CD4-positive, alpha-beta T cell treated with Interleukin-1 beta for 1 hour (primary cell): ENCODE data around the gene SLC12A9.
A peak's percentile ranks its signal among the peaks of the same experiment; 100 is the strongest.

ENCODE experiments used
- DNase-seq, 2 donors: peaks; one replicate each; pipeline ENCODE4 v3.0.0-alpha.2; 2020 to 2022

SLC12A9 gene

DNA sequence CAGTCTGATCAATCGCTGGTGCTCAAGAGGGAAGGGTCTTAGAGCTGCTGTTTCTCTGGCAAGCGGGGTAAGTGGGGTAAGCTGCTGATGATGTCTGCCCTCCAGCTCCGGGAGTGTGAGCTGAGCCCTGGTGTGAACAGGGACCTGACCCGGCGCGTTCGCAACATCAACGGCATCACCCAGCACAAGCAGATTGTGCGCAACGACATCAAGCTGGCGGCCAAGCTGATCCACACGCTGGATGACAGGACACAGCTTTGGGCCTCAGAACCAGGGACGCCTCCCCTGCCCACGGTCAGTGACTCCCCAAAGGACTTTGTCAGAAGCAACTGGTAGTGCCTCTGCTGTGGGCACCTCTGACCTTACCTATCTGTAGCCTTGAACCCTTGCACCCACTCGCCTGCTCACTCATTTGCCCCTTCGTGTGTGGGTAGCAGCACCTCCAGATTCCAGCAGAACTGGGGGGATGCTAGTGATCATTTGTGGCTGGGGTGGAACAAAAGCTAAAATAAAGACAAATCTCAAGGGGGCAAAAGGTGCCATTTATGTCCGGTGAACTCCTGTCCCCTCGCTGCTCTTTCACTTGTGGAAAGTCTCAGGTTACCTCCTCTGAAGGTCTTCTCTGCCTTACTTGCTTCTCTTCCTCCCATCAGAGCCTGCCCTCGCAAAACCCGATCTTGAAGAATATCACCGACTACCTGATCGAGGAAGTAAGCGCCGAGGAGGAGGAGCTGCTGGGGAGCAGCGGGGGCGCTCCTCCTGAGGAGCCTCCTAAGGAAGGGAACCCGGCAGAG, 33.8 kb downstream of the SLC12A9 start:
- DNase-seq, result no peak

- DNase-seq, result peak in 1 of 2 donors; percentile 35
These were observed 34.5 kb downstream of the SLC12A9 start for GRCh38 chr7:100886936-100887515.

- DNase-seq, result peak; percentile 74 to 80
These were observed 35.2 kb downstream of the SLC12A9 start for GRCh38 chr7:100887516-100888290.

DNA sequence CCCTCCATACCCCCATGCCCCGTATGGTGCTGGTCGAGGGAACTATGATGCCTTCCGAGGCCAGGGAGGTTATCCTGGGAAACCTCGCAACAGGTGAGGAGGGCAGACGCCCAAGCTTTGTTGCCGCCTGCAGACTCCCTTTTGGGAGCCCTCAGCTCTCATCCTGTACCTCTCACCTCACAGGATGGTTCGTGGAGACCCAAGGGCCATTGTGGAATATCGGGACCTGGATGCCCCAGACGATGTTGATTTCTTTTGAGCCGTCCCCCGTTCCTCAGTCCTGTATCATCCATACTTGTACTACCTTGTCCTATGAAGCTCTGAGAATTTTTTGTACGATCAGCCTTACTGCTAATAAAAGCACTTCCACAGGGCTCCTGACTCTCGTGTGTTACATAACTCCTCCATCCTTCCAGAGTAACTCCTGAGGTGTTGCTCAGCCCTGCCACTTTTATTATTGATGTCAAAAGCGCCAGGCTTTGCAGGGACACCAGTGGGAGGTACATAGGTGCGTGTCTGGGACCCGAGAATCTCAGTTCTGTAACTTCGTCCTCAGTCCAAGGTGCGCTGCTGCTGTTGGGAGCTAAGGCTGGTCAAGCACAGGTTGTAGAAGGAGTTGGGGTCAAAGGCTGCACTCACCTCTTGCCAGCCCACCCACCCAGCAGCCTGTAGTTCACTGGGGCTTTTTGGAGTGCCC, 35.9 kb downstream of the SLC12A9 start:
- no peak for DNase-seq

DNA sequence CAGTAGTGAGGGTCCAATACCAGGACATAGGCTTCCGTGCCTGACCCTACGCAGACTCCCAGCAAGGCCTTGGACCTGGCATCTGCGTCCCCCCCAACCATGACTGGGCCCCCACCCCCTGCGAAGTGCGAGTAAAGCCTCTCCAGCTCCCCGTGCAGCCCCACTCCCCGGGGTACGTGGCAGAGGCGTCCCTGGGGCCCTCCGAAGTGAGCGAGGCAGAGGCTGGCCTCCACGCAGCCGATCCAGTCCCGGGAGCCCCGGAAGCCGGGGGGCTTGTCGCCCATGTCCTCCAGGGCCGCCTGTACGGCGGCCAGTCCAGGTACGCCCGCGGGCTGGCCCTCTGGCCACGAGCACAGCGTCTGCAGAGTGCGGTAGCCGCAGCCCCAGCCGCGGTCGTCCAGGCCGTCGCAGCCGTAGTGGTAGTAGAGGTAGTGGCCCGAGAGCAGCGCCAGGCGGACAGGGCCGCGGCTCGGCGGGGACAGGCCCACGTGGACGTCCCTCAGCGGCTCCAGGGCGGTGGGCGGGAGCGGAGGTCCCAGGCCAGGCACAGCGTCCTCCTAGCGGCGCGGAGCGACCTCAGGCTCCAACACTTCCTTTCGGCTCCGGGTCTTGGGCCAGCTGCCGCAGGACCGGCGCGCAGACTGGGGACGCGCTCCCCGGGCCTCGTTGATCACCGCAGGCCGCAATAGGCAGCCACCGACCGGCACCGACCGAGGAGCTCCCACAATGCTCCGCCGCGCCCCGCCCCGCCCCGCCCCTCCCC, 36.7 kb downstream of the SLC12A9 start, which contains the start of gene UFSP1:
TSS of gene UFSP1 (minus strand) at position 728 of the 763 bp plus-strand sequence. CDS start at position 284, 444 bp downstream.
- no peak for DNase-seq

DNA sequence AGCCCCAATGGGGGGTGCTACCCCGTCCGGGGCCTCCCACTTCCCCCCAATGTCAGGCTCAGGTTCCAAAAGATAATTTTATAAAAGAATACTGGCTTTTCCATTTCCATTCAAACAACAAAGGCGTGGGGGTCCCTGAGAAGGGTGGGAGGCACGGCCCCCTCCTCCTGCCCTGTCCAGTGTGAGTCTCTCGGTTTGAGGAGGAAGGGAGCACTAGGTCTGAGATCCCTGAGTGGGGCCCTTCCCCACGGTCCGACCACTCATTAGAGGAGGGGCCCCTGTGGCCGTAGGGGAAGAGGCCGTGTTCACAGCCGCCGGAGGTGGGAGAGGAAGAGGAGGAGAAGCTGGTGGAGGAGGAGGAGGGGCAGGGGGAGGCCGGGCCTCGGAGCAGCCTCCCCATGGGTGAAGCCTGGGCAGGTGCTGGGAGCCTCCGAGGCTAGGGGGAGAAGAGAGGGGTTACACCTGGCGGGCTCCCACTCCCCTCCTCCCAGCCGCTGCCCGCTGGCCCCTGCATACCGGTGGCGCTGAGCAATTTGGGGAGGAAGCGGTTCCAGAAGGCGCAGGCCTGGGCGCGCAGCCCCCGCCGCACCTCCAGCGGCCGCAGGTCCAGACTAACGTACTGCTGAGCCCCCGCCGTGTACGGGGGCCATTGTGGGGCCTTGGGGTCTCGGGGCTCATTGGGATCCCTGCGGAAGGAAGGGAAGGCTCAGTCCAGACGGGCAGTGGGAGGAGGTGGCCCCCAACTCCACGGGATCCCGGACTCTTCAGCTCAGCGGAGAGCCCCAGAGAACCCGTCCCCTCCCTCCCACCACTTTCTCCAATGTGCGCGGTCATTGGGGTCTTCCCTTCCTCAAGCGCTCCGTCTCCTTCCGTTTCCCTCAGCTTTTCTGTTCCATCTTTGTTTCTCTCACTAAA, 38.4 kb downstream of the SLC12A9 start:
- DNase-seq, result no peak

GRCh38 chr7:100891568-100892247, 39.2 kb downstream of the SLC12A9 start:
- no peak for DNase-seq

DNA sequence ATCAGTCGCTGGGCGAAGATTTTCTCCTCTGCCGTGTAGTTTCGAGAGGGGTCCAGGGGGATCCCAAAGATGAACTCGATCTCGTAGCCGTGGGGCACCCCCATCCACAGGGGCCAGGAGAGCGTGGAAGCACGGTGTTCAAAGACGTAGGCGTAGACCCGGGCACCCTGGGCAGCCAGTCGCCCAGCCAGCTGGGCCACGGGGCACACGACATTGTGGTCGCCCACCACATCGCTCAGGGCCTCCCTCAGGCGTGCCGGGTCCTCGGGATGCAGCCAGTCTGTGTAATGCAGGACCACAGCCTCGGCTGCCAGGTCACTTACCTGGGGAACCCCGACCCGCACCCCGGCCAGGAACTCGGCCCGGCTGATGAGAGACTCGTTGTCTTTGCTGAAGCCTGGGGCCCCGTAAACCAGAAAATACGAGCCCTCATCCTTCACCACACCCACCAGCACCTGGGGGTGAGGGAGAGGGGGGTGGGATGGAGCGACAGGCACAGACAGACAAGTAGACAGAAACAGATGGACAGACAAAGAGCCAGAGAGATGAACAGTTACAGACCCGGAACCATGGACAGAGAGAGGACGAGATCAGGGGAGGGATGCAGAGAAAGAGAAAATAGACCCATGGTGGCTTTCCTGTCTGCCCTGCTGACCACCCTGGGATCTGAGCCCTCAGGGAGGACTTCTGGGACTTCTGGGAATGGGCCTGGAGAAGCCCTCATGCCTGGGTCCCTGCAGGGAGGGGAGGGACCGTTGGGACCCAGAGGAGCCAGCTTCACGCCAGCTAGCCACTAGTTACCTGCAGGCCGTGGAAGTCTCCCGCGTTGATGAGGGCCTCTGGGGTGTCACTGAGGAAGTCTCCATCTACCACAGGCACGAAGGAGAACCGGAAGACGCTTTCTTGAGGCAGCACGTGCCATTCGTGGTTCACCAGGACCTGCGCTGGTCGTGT, 40.1 kb downstream of the SLC12A9 start:
- DNase-seq, result no peak

DNA sequence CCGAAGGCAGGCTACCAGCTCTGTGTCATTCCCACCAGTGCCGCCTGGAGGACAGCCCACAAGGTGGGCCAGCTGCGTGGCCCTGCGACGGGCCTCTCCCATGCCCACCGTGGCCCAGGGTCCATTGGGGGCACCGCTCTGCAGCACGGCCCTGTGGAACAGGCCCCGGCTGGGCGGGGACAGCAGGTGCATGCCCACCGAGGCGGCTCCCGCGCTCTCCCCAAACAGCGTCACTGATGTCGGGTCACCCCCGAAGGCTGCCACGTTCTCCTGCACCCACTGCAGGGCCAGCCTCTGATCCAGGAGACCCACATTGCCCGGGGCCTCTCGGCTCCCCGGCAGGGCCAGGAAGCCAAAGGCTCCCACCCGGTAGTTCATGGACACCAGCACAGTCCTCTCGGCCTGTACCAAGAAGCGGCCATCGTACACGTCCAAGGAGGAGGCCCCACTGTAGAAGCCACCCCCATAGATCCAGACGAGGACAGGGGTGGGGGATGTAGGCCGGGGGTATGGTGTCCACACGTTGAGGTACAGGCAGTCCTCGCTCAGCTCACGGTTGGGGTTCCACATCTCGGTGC, 40.9 kb downstream of the SLC12A9 start:
- DNase-seq, result no peak

GRCh38 chr7:100893910-100894721, 41.6 kb downstream of the SLC12A9 start:
- no peak for DNase-seq

- peak; percentile 49 to 58 for DNase-seq
These were observed 42.6 kb downstream of the SLC12A9 start for GRCh38 chr7:100894860-100895700.

- no peak for DNase-seq
These were observed 43.1 kb downstream of the SLC12A9 start, which contains the start of gene ACHE for GRCh38 chr7:100895701-100895955. ACHE (minus strand) TSS chr7:100895888; CDS start chr7:100894232, 1,656 bp downstream.

- DNase-seq, result peak; percentile 52 to 55
These were observed 43.6 kb downstream of the SLC12A9 start for GRCh38 chr7:100895956-100896731.

DNA sequence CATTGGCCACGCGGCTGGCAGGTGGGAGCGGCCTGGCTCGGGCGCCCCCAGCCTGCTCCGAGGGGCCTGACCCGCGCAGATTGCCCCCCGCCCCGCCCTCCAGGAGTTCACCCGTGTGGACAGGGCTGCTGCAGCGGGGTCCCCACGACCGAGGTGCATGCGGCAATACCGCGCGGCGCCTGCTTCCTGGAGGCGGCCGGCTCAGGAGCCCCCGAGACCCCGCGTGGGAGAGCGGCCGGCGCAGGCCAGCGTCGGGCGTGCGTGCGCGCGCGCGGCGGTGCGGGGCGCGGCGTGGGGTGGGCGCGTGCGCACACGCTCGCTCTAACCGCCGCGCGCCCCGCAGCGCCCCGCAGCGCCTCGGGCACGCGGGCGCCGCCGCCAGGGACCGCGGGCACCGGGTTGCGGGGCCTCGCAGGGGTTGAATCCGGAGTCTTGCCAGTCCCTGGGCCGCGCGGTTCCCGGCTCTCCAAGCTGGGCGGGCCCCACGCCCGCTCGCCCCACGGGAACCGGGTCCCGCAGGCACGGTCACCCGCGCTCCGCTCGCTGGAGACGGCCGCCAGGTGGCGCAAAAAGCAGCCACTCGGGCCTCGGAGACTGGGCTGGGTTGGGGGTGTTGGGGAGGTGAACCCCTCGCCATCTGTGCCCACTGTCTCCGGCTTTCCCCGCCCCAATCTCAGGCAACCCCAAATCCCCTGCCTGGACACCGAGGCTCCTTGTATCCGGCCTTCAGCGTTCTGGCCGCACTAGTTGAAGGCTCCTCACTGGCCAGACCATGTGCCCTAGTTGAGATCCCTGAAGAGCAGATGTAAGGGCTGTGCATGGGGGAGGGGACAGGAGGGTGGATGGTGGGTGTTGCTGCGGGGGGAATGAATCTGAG, 44.5 kb downstream of the SLC12A9 start:
- peak; percentile 58 to 72 for DNase-seq

- DNase-seq, result no peak
These were observed 45.4 kb downstream of the SLC12A9 start for GRCh38 chr7:100897772-100898454.
